Measurements from ENCODE around the gene YPEL2. TPM values are rescaled to one million over a fixed set of nuclear protein-coding genes. Genes with fewer than 3 reads are reported as not detected.

Gene YPEL2
- total RNA-seq, 1 experiment from 2014 or later, result 4.7 TPM

- BruUV-seq (replicated peaks), result no TSS peak
- RAD21 ChIA-PET (ENCODE audit: low non-redundant PET in 1 of 2, low total read pairs in 2 of 2, uncharacterized antibody in 2 of 2, unreplicated experiment in 2 of 2), result no interaction called here
Observed at GRCh38 chr17:59327121-59327980, 4.1 kb upstream of the YPEL2 start.

GRCh38 chr17:59327981-59328290, 3.5 kb upstream of the YPEL2 start:
- H3K9ac ChIP-seq (ENCODE audit: low read length), result no peak overlapping the region
- ATAC-seq (no peak), DNase-seq (ENCODE audit: low read depth, low spot score) (no peak)
- H3K4me1 ChIP-seq (ENCODE audit: control insufficient read depth in 1 of 2, insufficient read depth in 2 of 2, low read length in 2 of 2), result peaks cover 14 to 27% of the 10 kb centered on the region in 2 experiments
- H3K9me3 ChIP-seq (ENCODE audit: control insufficient read depth in 1 of 2, insufficient read depth in 1 of 2, low read depth in 1 of 2, low read length in 2 of 2), result no peaks in the 10 kb centered on the region
- H4K20me1 ChIP-seq (ENCODE audit: insufficient read depth), result no peaks in the 10 kb centered on the region
- no peaks in the 10 kb centered on the region for H3K9me2 ChIP-seq (ENCODE audit: insufficient read depth)
- TF ChIP-seq EZH2phosphoT487 (IDR thresholded peaks at IDR 0.05; ENCODE audit: borderline replicate concordance), result no peak
- no peak for TF ChIP-seq MAX (IDR thresholded peaks at IDR 0.05)
- TF ChIP-seq ELF1 (IDR thresholded peaks at IDR 0.05; ENCODE audit: borderline replicate concordance, low read depth), result no peak
- TF ChIP-seq ATF3 (IDR thresholded peaks at IDR 0.05), result no peak
- TF ChIP-seq TCF7L2 (IDR thresholded peaks at IDR 0.05; ENCODE audit: borderline replicate concordance, extremely low read depth, insufficient read depth, insufficient read length), result no peak
- TF ChIP-seq ZBTB33 (IDR thresholded peaks at IDR 0.05; ENCODE audit: extremely low read depth, insufficient replicate concordance, low read length), result no peak
- no peak for TF ChIP-seq ZNF274 (IDR thresholded peaks at IDR 0.05; ENCODE audit: low read depth, low read length)
- CTCF ChIA-PET, result interaction anchor here (1.2 kb wide), 1 partner anchor 115 kb away, joined by 3 read pairs; no protein-coding TSS in a partner anchor
- BruUV-seq (replicated peaks), result no TSS peak
- intact Hi-C loops (cut with micrococcal nuclease), result loop anchor here (5.0 kb wide), 1 partner anchor 229 kb away; no protein-coding TSS in a partner anchor
- H3K27ac ChIP-seq (ENCODE audit: low read depth, low read length), result no peak overlapping the region
- peaks cover 8% of the 10 kb centered on the region for H3K27me3 ChIP-seq (ENCODE audit: insufficient read depth, low read length)
- RAD21 ChIA-PET (ENCODE audit: low non-redundant PET in 1 of 2, low total read pairs in 2 of 2, uncharacterized antibody in 2 of 2, unreplicated experiment in 2 of 2), result no interaction called here
- no peaks in the 10 kb centered on the region for H3K79me2 ChIP-seq (ENCODE audit: insufficient read depth, low read length)
- H3K36me3 ChIP-seq (ENCODE audit: control insufficient read depth in 1 of 2, insufficient read depth in 2 of 2, low read length in 2 of 2), result no peaks in the 10 kb centered on the region
- no peak overlapping the region for H3K4me2 ChIP-seq (ENCODE audit: low read length)
- POLR2A ChIA-PET, result no interaction called here
- no peak overlapping the region for H3K4me3 ChIP-seq (replicated peaks in 1 of 2; ENCODE audit: low read depth in 1 of 2, low read length in 2 of 2)
- no peak overlapping the region for H2AFZ ChIP-seq (ENCODE audit: low read depth, low read length, poor library complexity, severe bottlenecking)

More at GRCh38 chr17:59327121-59327980, 4.1 kb upstream of the YPEL2 start:
- Histone ChIP-seq H3K4me1 (ENCODE audit: control insufficient read depth in 1 of 2, insufficient read depth in 2 of 2, low read length in 2 of 2) (peaks cover 12 to 22% of the 10 kb centered on the region in 2 experiments), H4K20me1 (ENCODE audit: insufficient read depth) (no peaks in the 10 kb centered on the region), H3K79me2 (ENCODE audit: insufficient read depth, low read length) (no peaks in the 10 kb centered on the region), H3K4me3 (replicated peaks in 1 of 2; ENCODE audit: low read depth in 1 of 2, low read length in 2 of 2) (no peak overlapping the region), H2AFZ (ENCODE audit: low read depth, low read length, poor library complexity, severe bottlenecking) (no peak overlapping the region), H3K9me3 (ENCODE audit: control insufficient read depth in 1 of 2, insufficient read depth in 1 of 2, low read depth in 1 of 2, low read length in 2 of 2) (no peaks in the 10 kb centered on the region), H3K36me3 (ENCODE audit: control insufficient read depth in 1 of 2, insufficient read depth in 2 of 2, low read length in 2 of 2) (no peaks in the 10 kb centered on the region), H3K27me3 (ENCODE audit: insufficient read depth, low read length) (peaks cover 2% of the 10 kb centered on the region; the same call in 1 of the 2 replicates), H3K9ac (ENCODE audit: low read length) (no peak overlapping the region), H3K27ac (ENCODE audit: low read depth, low read length) (no peak overlapping the region), H3K9me2 (ENCODE audit: insufficient read depth) (no peaks in the 10 kb centered on the region), H3K4me2 (ENCODE audit: low read length) (no peak overlapping the region)
- no peak for DNase-seq (ENCODE audit: low read depth, low spot score)
- no peak for TF ChIP-seq EZH2 (IDR thresholded peaks at IDR 0.05)
- no peak for TF ChIP-seq MAX (IDR thresholded peaks at IDR 0.05)
- TF ChIP-seq ELF1 (IDR thresholded peaks at IDR 0.05; ENCODE audit: borderline replicate concordance, low read depth), result no peak
- TF ChIP-seq POLR2AphosphoS5 (IDR thresholded peaks at IDR 0.05; ENCODE audit: low read depth, low read length), result no peak
- TF ChIP-seq SIN3A (IDR thresholded peaks at IDR 0.05; ENCODE audit: low read depth), result no peak
- no peak for TF ChIP-seq JUND (IDR thresholded peaks at IDR 0.05)
- no peak for TF ChIP-seq EZH2phosphoT487 (IDR thresholded peaks at IDR 0.05; ENCODE audit: borderline replicate concordance)
- TF ChIP-seq CEBPB (IDR thresholded peaks at IDR 0.05; ENCODE audit: low read depth), result no peak
- no peak for TF ChIP-seq SP1 (IDR thresholded peaks at IDR 0.05; ENCODE audit: low read depth)
- TF ChIP-seq CBX3 (IDR thresholded peaks at IDR 0.05; ENCODE audit: low read depth), result no peak
- TF ChIP-seq POLR2A (IDR thresholded peaks at IDR 0.05; ENCODE audit: borderline replicate concordance, extremely low read depth, insufficient read depth, insufficient read length), result no peak
- ChIA-PET POLR2A (no interaction called here), CTCF (interaction anchor here (1.2 kb wide), 1 partner anchor 115 kb away, joined by 3 read pairs; no protein-coding TSS in a partner anchor)
- intact Hi-C loops (cut with micrococcal nuclease), result loop anchor here (5.0 kb wide), 1 partner anchor 230 kb away; no protein-coding TSS in a partner anchor
- ATAC-seq, result no peak

Measured in HCT116 (cell line).